Testis (tissue), 3 donors: Measurements from ENCODE around the gene TMEM123. TPM values are rescaled to one million over a fixed set of nuclear protein-coding genes. Genes with fewer than 3 reads are reported as not detected.

Experiments used
- DNase-seq: peaks from one replicate; pipeline ENCODE4 v3.0.0-alpha.2; 2019
- H3K27ac ChIP-seq, 2 donors: fragments of 200-600 bp; sonication (generic); one replicate each; pipeline ENCODE4 v1.5.1; 2019
- H3K27me3 ChIP-seq: fragments of 200-600 bp; sonication (generic); one replicate; pipeline ENCODE4 v1.5.1; 2019
- H3K36me3 ChIP-seq: fragments of 200-600 bp; sonication (generic); one replicate; pipeline ENCODE4 v1.5.1; 2017; ENCODE audit warnings: low read depth; ENCODE audit errors: missing control alignments
- H3K4me1 ChIP-seq: fragments of 200-600 bp; sonication (generic); one replicate; pipeline ENCODE4 v1.5.1; 2019
- H3K4me3 ChIP-seq, 2 donors: fragments of 200-600 bp; sonication (generic); one replicate each; pipeline ENCODE4 v1.5.1; 2017 to 2019
- H3K9me3 ChIP-seq: fragments of 200-600 bp; sonication (generic); one replicate; pipeline ENCODE4 v1.5.1; 2017
- POLR2A ChIP-seq: fragments of 450-650 bp; IDR thresholded peaks from one replicate; pipeline ENCODE4 v1.6.1; 2017; ENCODE audit warnings: antibody characterized with exemption, mild to moderate bottlenecking, moderate library complexity
- WGBS, 2 donors: methylation state at CpG; one replicate each; pipeline ENCODE4 v1.1.5; 2018; 5-methylcytosine and 5-hydroxymethylcytosine counted together
- intact Hi-C: fragments of 100-400 bp; cut with DNase I; formaldehyde crosslinking; loops from one replicate; pipeline ENCODE4 v1.15.1; 2023; ENCODE audit warnings: low total_unique reads
- polyA plus RNA-seq: library from polyadenylated mRNA; stranded (reverse); fragments of 350-450 nt; fragmentation: Illumina TruSeq; extraction: RNeasy Lipid Tissue Mini Kit (QIAGEN cat#74804); gene quantifications from one replicate; pipeline ENCODE4 v1.2.3, GENCODE V29; 2014; ENCODE audit warnings: low read depth, low replicate concordance; ENCODE audit not compliant: insufficient read depth
- total RNA-seq, 2 donors: library from RNA; depleted of rRNA; stranded (reverse); fragments of >200 nt; gene quantifications; one replicate each; pipeline ENCODE4 v1.2.3, GENCODE V29; 2016
- TF ChIP-seq, protein P1 (sequence below), 3 experiments: fragments of 450-650 bp in 2 of 3; fragments of 200-600 bp in 1 of 3; sonication (generic) in 1 of 3; IDR thresholded peaks; one replicate each; pipeline ENCODE4 v1.5.1; 2016 to 2019; ENCODE audit warnings: antibody characterized with exemption in 3 of 3, mild to moderate bottlenecking in 2 of 3, moderate library complexity in 1 of 3

The TMEM123 gene
- total and polyA plus RNA-seq, 3 donors from 2014 or later = 137 to 218 (median 177) TPM

DNA sequence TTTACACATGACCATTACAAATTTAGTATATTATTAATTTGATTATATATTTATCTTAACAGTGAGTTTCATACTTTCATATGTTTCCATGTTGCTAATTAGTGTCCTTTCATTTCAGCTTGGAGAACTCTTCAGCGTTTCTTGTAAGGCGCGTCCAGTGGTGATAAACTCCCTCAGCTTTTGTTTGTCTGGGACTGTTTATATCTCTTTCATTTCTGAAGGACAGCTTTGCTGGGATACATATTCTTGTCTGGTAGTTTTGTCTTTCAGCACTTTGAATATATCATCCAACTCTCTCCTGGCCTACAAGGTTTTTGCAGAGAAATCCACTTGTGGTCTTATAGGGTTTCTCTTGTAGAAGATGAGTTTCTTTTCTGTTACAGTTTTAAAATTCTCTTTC lies 93.2 kb downstream of the TMEM123 start:
- WGBS, 2 donors = 57 to 70% methylated on average over 3 of the region's 3 CpGs
- intact Hi-C loops = loop anchor here (10.0 kb wide), 1 partner anchor 135 kb away; no protein-coding TSS in a partner anchor
- TF ChIP-seq, protein P1, sequence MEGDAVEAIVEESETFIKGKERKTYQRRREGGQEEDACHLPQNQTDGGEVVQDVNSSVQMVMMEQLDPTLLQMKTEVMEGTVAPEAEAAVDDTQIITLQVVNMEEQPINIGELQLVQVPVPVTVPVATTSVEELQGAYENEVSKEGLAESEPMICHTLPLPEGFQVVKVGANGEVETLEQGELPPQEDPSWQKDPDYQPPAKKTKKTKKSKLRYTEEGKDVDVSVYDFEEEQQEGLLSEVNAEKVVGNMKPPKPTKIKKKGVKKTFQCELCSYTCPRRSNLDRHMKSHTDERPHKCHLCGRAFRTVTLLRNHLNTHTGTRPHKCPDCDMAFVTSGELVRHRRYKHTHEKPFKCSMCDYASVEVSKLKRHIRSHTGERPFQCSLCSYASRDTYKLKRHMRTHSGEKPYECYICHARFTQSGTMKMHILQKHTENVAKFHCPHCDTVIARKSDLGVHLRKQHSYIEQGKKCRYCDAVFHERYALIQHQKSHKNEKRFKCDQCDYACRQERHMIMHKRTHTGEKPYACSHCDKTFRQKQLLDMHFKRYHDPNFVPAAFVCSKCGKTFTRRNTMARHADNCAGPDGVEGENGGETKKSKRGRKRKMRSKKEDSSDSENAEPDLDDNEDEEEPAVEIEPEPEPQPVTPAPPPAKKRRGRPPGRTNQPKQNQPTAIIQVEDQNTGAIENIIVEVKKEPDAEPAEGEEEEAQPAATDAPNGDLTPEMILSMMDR (IDR thresholded peaks at IDR 0.05) = no peak
- no peak for TF ChIP-seq POLR2A

GRCh38 chr11:102357116-102357515 lies 95.4 kb downstream of the TMEM123 start:
- no peaks in the 10 kb centered on the region for H3K9me3 ChIP-seq
- no peaks in the 10 kb centered on the region for H3K36me3 ChIP-seq
- H3K27ac ChIP-seq = no peak overlapping the region
- DNase-seq = no peak
- TF ChIP-seq, protein P1 (IDR thresholded peaks at IDR 0.05) = no peak
- TF ChIP-seq POLR2A = no peak
- no peak overlapping the region for H3K4me3 ChIP-seq
- intact Hi-C loops = loop anchor here (10.0 kb wide), 1 partner anchor 138 kb away; no protein-coding TSS in a partner anchor
- H3K4me1 ChIP-seq = no peaks in the 10 kb centered on the region
- no peaks in the 10 kb centered on the region for H3K27me3 ChIP-seq

More for the DNA sequence above, 93.2 kb downstream of the TMEM123 start:
- Histone ChIP-seq H3K27ac (no peak overlapping the region), H3K4me1 (no peaks in the 10 kb centered on the region), H3K36me3 (no peaks in the 10 kb centered on the region), H3K27me3 (no peaks in the 10 kb centered on the region), H3K9me3 (no peaks in the 10 kb centered on the region), H3K4me3 (no peak overlapping the region)
- no peak for DNase-seq

DNA sequence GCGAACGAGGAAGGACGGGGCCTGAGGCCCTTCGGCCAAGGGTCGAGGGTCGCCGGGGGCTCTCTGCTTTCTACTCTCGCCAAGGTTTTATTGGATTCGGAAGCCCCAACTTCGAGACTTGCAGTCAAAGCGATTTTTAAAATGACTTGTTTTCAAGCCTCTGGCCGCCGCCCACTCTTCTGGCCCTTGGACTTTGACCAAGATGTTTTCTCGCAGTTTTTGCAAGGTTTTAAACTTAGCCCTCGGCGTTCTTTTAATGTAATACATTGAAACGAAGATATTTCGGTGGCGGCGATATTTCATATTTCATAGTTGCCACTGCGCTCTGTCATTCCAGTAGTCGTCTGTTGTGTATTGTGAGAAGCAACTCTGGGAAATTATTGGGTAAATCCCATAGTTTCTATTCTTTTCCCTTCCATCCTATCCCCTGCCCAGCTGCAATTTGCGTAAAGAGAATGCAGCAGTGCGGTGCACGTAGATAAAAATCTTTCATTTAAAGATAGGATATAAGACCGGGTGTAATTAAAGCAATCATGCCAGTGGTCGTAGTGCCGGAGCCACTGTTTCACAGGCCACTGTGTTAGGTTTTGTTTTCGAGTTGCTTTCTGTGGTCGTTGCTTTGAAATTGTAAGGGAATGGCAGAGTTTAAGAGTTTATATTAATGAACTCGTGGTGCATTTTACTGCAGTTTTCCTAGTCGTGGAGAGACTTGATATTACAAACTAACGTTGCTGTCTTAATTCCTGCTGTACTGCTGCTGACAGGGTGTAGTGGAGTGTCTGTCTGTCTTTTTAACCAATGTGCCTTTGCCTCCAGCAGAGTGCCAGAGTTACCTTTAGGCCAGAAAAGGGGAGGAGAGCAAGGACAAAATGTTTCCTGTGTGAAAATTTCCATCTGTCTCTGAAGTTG lies 104.8 kb downstream of the TMEM123 start:
- Histone ChIP-seq H3K36me3 (no peaks in the 10 kb centered on the region), H3K27ac (peak overlapping the region; percentile 99 to 100), H3K27me3 (no peaks in the 10 kb centered on the region), H3K4me3 (peak overlapping the region; percentile 94 to 99), H3K4me1 (peaks cover 29% of the 10 kb centered on the region), H3K9me3 (no peaks in the 10 kb centered on the region)
- TF ChIP-seq, protein P1 (IDR thresholded peaks at IDR 0.05) = no peak
- no peak for TF ChIP-seq POLR2A
- peak; percentile 31 for DNase-seq
- WGBS, 2 donors = 0% methylated on average over 33 of the region's 33 CpGs
- intact Hi-C loops = no loop called here

GRCh38 chr11:102346748-102347461 lies 105.7 kb downstream of the TMEM123 start, which contains the start of gene BIRC2:
Gene BIRC2, plus strand, starts transcription at chr11:102347214. Its CDS starts 2,641 bp downstream, at chr11:102349855.
- Histone ChIP-seq H3K9me3 (no peaks in the 10 kb centered on the region), H3K27ac (peak within 1 kb of the TSS; percentile 99 to 100), H3K4me3 (peak within 1 kb of the TSS; percentile 94 to 99), H3K27me3 (no peaks in the 10 kb centered on the region), H3K4me1 (peaks cover 29% of the 10 kb centered on the region), H3K36me3 (no peaks in the 10 kb centered on the region)
- WGBS, 2 donors = 0% methylated on average over 30 to 46 of the region's 77 CpGs
- intact Hi-C loops = no loop called here
- DNase-seq = peak; percentile 94
- peak; percentile 81 for TF ChIP-seq POLR2A
- TF ChIP-seq, protein P1 (IDR thresholded peaks at IDR 0.05) = peak; percentile 62 to 93 (median 77)
